Liver (tissue), 9 donors: ENCODE measurements around the gene ZNF827. TPM values are rescaled to one million over a fixed set of nuclear protein-coding genes. Genes with fewer than 3 reads are reported as not detected.

Experiments
- DNase-seq: peaks from one replicate; pipeline ENCODE4 v3.0.0-alpha.2; 2017; ENCODE audit warnings: low spot score
- H3K27ac ChIP-seq, 2 donors: one replicate each; pipeline ENCODE4 v1.7.0; 2013; ENCODE audit warnings: inconsistent platforms in 2 of 2, low read length in 2 of 2, control low read depth in 1 of 2, low read depth in 1 of 2, mild to moderate bottlenecking in 1 of 2
- H3K27me3 ChIP-seq, 4 donors: one replicate each; pipeline versions ENCODE4 v1.6.1 to v1.7.0; 2013; ENCODE audit warnings: low read length in 3 of 4, inconsistent platforms in 1 of 4, mild to moderate bottlenecking in 1 of 4, moderate library complexity in 1 of 4; ENCODE audit not compliant: control insufficient read depth in 4 of 4, insufficient read depth in 4 of 4
- H3K36me3 ChIP-seq, 4 donors: one replicate each; pipeline versions ENCODE4 v1.6.1 to v1.7.0; 2013; ENCODE audit warnings: low read length in 3 of 4, mild to moderate bottlenecking in 3 of 4, low read depth in 1 of 4, moderate library complexity in 1 of 4; ENCODE audit not compliant: control insufficient read depth in 4 of 4, insufficient read depth in 3 of 4
- H3K4me1 ChIP-seq, 4 donors: one replicate each; pipeline versions ENCODE4 v1.6.1 to v1.7.0; 2013; ENCODE audit warnings: low read length in 3 of 4, mild to moderate bottlenecking in 3 of 4, moderate library complexity in 1 of 4; ENCODE audit not compliant: control insufficient read depth in 4 of 4, insufficient read depth in 4 of 4
- H3K4me3 ChIP-seq, 3 donors: one replicate each; pipeline versions ENCODE4 v1.6.1 to v1.7.0; 2013; ENCODE audit warnings: low read length in 3 of 3, control low read depth in 1 of 3, low read depth in 1 of 3, mild to moderate bottlenecking in 1 of 3
- H3K9ac ChIP-seq, 2 donors: one replicate each; pipeline ENCODE4 v1.7.0; 2013; ENCODE audit warnings: low read length in 2 of 2, mild to moderate bottlenecking in 2 of 2, moderate library complexity in 2 of 2, control low read depth in 1 of 2, low read depth in 1 of 2
- H3K9me3 ChIP-seq, 4 donors: one replicate each; pipeline versions ENCODE4 v1.6.1 to v1.7.0; 2013; ENCODE audit warnings: low read length in 3 of 4; ENCODE audit not compliant: control insufficient read depth in 4 of 4
- EGR1 ChIP-seq, 2 donors: IDR thresholded peaks; 2 replicates each; pipeline ENCODE4 v1.6.1; 2016 to 2018; ENCODE audit warnings: antibody characterized with exemption in 2 of 2, low read depth in 2 of 2
- FOXA1 ChIP-seq: IDR thresholded peaks from 2 replicates; pipeline ENCODE4 v1.6.1; 2016; ENCODE audit warnings: antibody characterized with exemption
- FOXA2 ChIP-seq: IDR thresholded peaks from 2 replicates; pipeline ENCODE4 v1.6.1; 2016; ENCODE audit warnings: antibody characterized with exemption
- GABPA ChIP-seq, 2 donors: IDR thresholded peaks in 1 of 2; conservative IDR thresholded peaks in 1 of 2; 2 replicates each; pipeline ENCODE4 v1.6.1; 2016; ENCODE audit warnings: antibody characterized with exemption in 2 of 2, mild to moderate bottlenecking in 1 of 2, moderate library complexity in 1 of 2
- HNF4A ChIP-seq, 2 donors: conservative IDR thresholded peaks; 2 replicates each; pipeline ENCODE4 v1.6.1; 2016; ENCODE audit warnings: antibody characterized with exemption in 2 of 2, mild to moderate bottlenecking in 2 of 2
- JUND ChIP-seq, 2 donors: IDR thresholded peaks; 2 replicates each; pipeline ENCODE4 v1.6.1; 2016; ENCODE audit warnings: antibody characterized with exemption in 2 of 2
- MAX ChIP-seq: IDR thresholded peaks from 2 replicates; pipeline ENCODE4 v1.6.1; 2016; ENCODE audit warnings: antibody characterized with exemption
- NR2F2 ChIP-seq: IDR thresholded peaks from 2 replicates; pipeline ENCODE4 v1.6.1; 2016; ENCODE audit warnings: antibody characterized with exemption
- RAD21 ChIP-seq, 2 donors: IDR thresholded peaks; 2 replicates each; pipeline ENCODE4 v1.6.1; 2016; ENCODE audit warnings: antibody characterized with exemption in 2 of 2, mild to moderate bottlenecking in 2 of 2
- REST ChIP-seq: IDR thresholded peaks from 2 replicates; pipeline ENCODE4 v1.6.1; 2016; ENCODE audit warnings: antibody characterized with exemption, mild to moderate bottlenecking
- RXRA ChIP-seq, 2 donors: IDR thresholded peaks; 2 replicates each; pipeline ENCODE4 v1.6.1; 2017 to 2018; ENCODE audit warnings: antibody characterized with exemption in 2 of 2, mild to moderate bottlenecking in 1 of 2
- SP1 ChIP-seq: IDR thresholded peaks from 2 replicates; pipeline ENCODE4 v1.6.1; 2018; ENCODE audit warnings: antibody characterized with exemption, mild to moderate bottlenecking
- TAF1 ChIP-seq: conservative IDR thresholded peaks from 2 replicates; pipeline ENCODE4 v1.6.1; 2016; ENCODE audit warnings: antibody characterized with exemption, mild to moderate bottlenecking
- YY1 ChIP-seq: IDR thresholded peaks from 2 replicates; pipeline ENCODE4 v1.6.1; 2016; ENCODE audit warnings: antibody characterized with exemption, mild to moderate bottlenecking
- ZBTB33 ChIP-seq: IDR thresholded peaks from 2 replicates; pipeline ENCODE4 v1.6.1; 2016; ENCODE audit warnings: antibody characterized with exemption
- WGBS: extraction: QIAGEN DNeasy Blood & Tissue Kit; methylation state at CpG from one replicate; pipeline ENCODE4 v1.1.7; 2013; 5-methylcytosine and 5-hydroxymethylcytosine counted together
- polyA plus RNA-seq, 2 donors: library from polyadenylated mRNA; stranded (reverse) in 1 of 2; unstranded in 1 of 2; fragments of 200-250 nt in 1 of 2; fragments of >200 nt in 1 of 2; fragmentation: Nextera tagmentation in 1 of 2; extraction: Ambion mirVana in 1 of 2; gene quantifications; one replicate each; pipeline versions ENCODE4 v1.2.1 to v1.2.3, GENCODE V29; 2013 to 2015
- total RNA-seq, 2 donors: library from RNA; depleted of rRNA; stranded (reverse); fragments of >200 nt; gene quantifications; one replicate each; pipeline ENCODE4 v1.2.3, GENCODE V29; 2014
- TF ChIP-seq, protein P1 (sequence below): fragments of 150-350 bp; IDR thresholded peaks from 2 replicates; pipeline ENCODE4 v1.5.1; 2017; ENCODE audit warnings: improper control_type of control experiment, low read depth, low read length; ENCODE audit not compliant: missing input control
- donor health status: healthy.
- donor health status: healthy.
- donor health status: healthy.
- donor health status: healthy.
- donor health status: healthy.

Gene ZNF827
- total and polyA plus RNA-seq, 4 donors = 0.46 to 2.9 (median 1.2) TPM

DNA sequence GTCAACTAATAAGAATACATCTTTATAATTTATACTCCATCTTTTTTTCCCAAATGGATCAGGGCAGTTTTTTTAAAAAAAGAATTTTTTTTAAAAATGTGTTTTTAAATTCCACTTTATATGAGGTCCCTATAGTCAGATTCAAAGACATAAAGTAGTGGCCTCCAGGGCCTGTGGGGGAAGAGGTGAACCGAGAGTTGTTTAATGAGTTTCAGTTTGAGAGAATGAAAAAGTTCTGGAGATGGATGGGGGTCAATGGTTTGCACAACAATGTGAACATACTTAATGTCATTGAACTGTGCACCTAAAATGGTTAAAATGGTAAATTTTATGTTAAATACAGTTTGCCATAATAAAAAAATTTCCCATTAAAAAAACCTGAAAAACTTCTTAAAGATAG is 53.8 kb downstream of the ZNF827 start:
- no peak overlapping the region for H3K9ac ChIP-seq
- H3K27me3 ChIP-seq = no peaks in the 10 kb centered on the region
- no peaks in the 10 kb centered on the region for H3K36me3 ChIP-seq
- no peak overlapping the region for H3K27ac ChIP-seq
- 96% methylated on average over 1 of the region's 1 CpG for WGBS
- DNase-seq = no peak
- H3K4me1 ChIP-seq = no peaks in the 10 kb centered on the region
- TF ChIP-seq SP1 (no peak), NR2F2 (no peak), MAX (no peak), YY1 (no peak), GABPA (IDR thresholded peaks at IDR 0.05 in 1 of 2, conservative IDR thresholded peaks at IDR 0.05 in 1 of 2) (no peak), JUND (IDR thresholded peaks at IDR 0.05) (no peak), HNF4A (conservative IDR thresholded peaks at IDR 0.05) (no peak), TAF1 (no peak), FOXA2 (no peak)
- TF ChIP-seq, protein P1, sequence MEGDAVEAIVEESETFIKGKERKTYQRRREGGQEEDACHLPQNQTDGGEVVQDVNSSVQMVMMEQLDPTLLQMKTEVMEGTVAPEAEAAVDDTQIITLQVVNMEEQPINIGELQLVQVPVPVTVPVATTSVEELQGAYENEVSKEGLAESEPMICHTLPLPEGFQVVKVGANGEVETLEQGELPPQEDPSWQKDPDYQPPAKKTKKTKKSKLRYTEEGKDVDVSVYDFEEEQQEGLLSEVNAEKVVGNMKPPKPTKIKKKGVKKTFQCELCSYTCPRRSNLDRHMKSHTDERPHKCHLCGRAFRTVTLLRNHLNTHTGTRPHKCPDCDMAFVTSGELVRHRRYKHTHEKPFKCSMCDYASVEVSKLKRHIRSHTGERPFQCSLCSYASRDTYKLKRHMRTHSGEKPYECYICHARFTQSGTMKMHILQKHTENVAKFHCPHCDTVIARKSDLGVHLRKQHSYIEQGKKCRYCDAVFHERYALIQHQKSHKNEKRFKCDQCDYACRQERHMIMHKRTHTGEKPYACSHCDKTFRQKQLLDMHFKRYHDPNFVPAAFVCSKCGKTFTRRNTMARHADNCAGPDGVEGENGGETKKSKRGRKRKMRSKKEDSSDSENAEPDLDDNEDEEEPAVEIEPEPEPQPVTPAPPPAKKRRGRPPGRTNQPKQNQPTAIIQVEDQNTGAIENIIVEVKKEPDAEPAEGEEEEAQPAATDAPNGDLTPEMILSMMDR = no peak
- H3K9me3 ChIP-seq = no peaks in the 10 kb centered on the region
- no peak overlapping the region for H3K4me3 ChIP-seq

DNA sequence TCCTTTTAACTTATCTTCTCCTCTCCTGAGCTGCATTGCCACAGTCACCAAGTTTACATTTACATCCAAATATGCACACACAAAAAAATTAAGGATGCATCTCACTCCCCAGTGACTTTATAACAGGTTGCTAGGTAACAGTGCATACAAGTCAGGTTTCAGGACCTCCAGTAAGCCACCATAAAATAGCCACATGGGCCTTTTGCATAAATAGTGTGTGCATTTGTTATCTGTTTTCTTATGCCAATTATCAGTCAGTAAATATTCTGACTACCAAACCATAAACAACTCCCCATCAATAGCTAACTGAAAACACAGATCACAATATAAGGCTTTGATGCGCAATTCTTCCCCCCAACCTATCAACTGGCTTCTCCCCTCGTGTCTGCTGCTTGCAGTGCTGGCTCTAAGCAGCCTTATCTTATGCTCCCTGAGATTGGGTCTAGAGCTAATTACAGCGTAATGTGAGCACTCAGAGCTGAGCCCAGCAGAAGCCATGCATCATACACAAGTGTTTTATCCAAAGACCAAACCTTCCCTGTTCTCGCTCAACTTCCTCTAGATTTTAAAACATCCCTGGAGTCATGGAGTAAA is 55.4 kb downstream of the ZNF827 start:
- Histone ChIP-seq H3K9me3 (no peaks in the 10 kb centered on the region), H3K27me3 (no peaks in the 10 kb centered on the region), H3K4me3 (no peak overlapping the region), H3K9ac (no peak overlapping the region), H3K27ac (no peak overlapping the region), H3K36me3 (no peaks in the 10 kb centered on the region), H3K4me1 (peaks cover 0 to 14% (median 6%) of the 10 kb centered on the region in 4 donors)
- no peak for DNase-seq
- no peak for TF ChIP-seq RXRA (IDR thresholded peaks at IDR 0.05)
- no peak for TF ChIP-seq REST
- no peak for TF ChIP-seq SP1
- no peak for TF ChIP-seq FOXA1
- TF ChIP-seq HNF4A (conservative IDR thresholded peaks at IDR 0.05) = no peak
- TF ChIP-seq EGR1 (IDR thresholded peaks at IDR 0.05; ENCODE audit: low read depth in 2 of 2) = no peak
- TF ChIP-seq JUND (IDR thresholded peaks at IDR 0.05) = no peak
- TF ChIP-seq RAD21 (IDR thresholded peaks at IDR 0.05) = no peak
- TF ChIP-seq FOXA2 = no peak
- TF ChIP-seq ZBTB33 = no peak
- no peak for TF ChIP-seq NR2F2
- TF ChIP-seq YY1 = no peak
- 91% methylated on average over 4 of the region's 4 CpGs for WGBS
